GM18505 (cell line): Measurements from ENCODE around the gene CDC45.
"Not testable (repeated sequence)": the region's sequence is repeated elsewhere in the genome, so short reads cannot be mapped to it uniquely, and the experiment has no call there.

Experiments
- ATAC-seq: cut with Tn5 transposase; IDR thresholded peaks from one replicate; pipeline ENCODE4 v1.9.1; 2021; ENCODE audit not compliant: unreplicated experiment
- POLR2A ChIP-seq: IDR thresholded peaks from 4 replicates; pipeline ENCODE4 v1.6.1; 2011; ENCODE audit warnings: borderline replicate concordance; ENCODE audit not compliant: insufficient read depth, insufficient read length; ENCODE audit errors: extremely low read depth

The CDC45 gene

GRCh38 chr22:19522881-19523239, 43.1 kb downstream of the CDC45 start:
- no peak for ATAC-seq
- no peak for TF ChIP-seq POLR2A

DNA sequence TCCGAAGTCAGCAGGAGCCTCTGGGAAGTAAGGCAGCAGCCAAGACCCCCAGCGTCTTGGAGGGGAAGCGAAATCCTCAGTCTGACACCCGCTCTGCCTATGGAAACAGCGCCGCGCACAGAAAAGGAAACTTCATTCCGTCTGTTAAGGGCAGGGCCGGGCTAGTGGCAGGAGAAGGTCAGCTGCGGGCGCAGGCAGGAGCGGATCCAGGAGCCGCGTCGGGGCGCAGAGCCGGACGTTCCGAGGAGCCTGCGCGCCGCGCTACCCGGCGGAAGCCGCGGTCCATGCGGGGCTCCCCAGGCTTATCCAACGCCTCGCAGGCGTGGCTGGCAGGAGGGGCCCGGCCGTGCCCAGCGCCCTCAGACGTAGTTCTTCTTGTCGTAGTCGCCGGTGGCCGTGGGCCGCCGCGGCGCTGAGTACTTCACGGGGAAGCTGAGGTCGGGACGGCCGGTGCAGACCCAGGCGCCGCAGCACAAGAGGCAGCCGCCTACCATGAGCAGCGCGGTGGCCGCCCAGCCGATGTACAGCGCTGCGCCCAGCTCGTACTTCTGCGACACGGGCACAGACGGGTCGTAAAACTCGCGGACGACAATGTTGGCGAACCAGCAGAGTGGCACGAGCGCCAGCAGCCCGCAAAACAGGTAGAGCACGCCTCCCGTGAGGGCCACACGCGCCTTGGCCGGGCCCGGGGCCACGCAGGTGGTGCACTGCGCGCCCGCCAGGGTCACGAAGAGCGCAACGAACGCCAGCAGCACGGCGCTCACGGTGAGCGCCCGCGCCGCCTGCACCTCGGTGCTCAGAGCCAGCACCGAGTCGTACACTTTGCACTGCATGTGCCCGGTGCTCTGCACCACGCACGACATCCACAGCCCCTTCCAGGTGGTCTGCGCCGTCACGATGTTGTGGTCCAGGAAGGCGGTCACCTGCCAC, 43.8 kb downstream of the CDC45 start:
- TF ChIP-seq POLR2A, result no peak
- ATAC-seq, result no peak

- ATAC-seq, result no peak
- no peak for TF ChIP-seq POLR2A
Measured at GRCh38 chr22:19524170-19525115, 44.7 kb downstream of the CDC45 start, which contains the start of gene CLDN5. TSS of gene CLDN5 (minus strand) at chr22:19524410. CDS start at chr22:19524255, 155 bp downstream.

DNA sequence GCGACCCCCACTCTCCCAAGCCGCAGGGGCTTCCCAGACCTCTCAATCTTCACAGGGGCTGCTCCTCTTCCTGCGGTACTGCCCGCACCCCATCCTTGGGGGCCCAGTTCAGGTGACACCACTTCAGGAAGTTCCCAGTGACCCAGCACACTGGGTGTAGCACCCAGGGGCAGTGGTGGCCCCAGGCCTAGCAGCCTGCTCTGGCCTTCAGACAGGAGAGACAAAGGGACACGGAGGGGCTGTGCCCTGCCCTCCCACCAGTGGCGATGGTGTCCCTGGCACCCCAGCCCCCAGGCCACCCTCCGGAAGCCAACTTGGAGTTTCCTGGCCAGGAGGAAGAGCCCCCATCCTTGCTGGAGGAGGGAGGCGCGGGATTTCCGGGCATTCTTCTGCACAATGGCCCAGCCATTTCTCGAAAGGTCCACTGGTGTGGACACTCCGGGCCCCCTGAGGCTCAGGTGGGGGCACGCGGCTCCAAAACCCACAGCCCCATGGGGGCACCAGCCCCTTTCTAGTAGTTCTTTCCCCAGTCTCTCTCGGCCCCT, 45.5 kb downstream of the CDC45 start:
- no peak for ATAC-seq
- TF ChIP-seq POLR2A, result no peak

DNA sequence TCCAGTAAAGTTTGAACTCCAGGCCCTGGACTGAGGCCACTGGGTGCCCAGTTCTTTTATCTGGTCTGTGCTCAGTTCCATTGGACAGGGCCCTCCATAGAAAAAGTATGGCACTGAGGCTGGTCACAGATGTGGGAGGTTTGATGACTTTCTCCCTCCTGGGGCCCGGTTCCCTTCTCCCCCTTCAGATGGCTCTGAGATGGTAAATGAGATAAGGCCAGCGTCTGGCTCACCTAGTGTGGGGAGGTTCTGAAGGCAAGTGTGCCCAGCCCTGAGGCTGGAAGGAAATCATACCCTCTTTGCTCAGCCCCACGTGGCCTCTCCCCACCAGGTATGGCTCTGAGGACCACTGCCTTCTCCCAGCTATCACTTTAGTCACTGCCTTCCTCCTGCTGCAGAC, 45.9 kb downstream of the CDC45 start:
- TF ChIP-seq POLR2A, result no peak
- no peak for ATAC-seq

GRCh38 chr22:19526076-19526701, 46.5 kb downstream of the CDC45 start:
- ATAC-seq, result no peak
- TF ChIP-seq POLR2A, result no peak

DNA sequence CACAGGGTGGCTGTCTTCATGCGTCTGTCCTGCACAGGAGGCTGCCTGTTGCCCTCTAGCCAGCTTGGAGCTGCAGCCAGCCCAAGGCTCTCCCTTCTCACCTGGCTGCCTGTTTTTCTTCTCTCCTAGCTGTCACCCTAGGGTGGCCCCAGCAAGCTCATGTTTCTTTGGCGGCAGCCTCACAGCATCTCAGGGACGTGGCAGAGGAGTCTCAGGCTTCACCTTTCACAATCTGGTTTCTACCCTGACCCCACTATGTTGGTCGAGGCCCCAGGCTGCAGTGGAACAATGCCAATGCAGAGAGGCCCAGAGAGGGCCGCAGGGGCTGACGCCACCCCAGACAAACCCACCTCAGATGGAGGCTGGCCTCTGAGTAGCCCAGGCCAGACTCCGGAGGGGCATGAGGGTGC, 47.0 kb downstream of the CDC45 start:
- no peak for ATAC-seq
- TF ChIP-seq POLR2A, result no peak

- no peak for TF ChIP-seq POLR2A
- no peak for ATAC-seq
Measured at GRCh38 chr22:19527321-19527721, 47.6 kb downstream of the CDC45 start.

GRCh38 chr22:19527861-19528417, 48.2 kb downstream of the CDC45 start:
- no peak for ATAC-seq
- no peak for TF ChIP-seq POLR2A

GRCh38 chr22:19529811-19530210, 50.1 kb downstream of the CDC45 start:
- TF ChIP-seq POLR2A, result no peak
- no peak for ATAC-seq

DNA sequence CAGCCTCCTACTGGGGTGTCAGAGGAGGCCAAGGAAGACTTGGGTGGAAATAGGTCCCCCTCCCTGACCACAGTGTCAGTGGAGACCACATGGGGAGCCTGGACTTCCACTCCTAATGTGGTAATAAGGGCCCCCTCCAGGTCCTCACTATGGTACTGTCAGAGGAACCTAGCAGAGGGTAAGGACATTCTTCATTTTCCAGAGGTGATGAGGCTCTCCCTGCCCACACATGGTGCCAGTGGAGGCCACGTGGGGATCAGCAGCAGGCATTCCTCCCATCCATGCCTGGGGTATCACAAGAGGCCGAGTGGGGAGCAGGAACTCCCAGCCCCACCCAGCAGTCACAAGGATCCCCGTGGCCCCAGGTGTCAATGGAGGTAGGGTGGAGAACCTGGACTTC, 51.0 kb downstream of the CDC45 start:
- ATAC-seq, result no peak
- TF ChIP-seq POLR2A, result no peak

DNA sequence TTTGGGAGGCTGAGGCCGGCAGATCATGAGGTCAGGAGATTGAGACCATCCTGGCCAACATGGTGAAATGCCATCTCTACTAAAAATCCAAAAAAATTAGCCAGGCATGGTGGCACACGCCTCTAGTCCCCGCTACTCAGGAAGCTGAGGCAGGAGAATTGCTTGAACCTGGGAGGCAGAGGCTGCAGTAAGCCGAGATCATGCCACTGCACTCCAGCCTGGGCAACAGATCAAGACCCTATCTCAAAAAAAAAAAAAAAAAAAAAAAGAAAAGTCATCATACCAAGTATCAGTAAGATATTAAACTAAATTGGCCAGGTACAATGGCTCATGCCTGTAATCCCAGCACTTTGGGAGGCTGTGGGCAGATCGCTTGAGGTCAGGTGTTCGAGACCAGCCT, 51.6 kb downstream of the CDC45 start:
- ATAC-seq, result not testable (repeated sequence)
